ENCODE data around the gene FBXL7.

- no peak for TF ChIP-seq CTCF (conservative IDR thresholded peaks at IDR 0.05; ENCODE audit: low read length)
- no peak for TF ChIP-seq EZH2phosphoT487 (IDR thresholded peaks at IDR 0.05; ENCODE audit: borderline replicate concordance)
Measured at GRCh38 chr5:15937708-15938107, 437.7 kb downstream of the FBXL7 start.
